ENCODE data around the gene RAI14.

Gene RAI14

GRCh38 chr5:34688015-34688810 lies 32.1 kb downstream of the RAI14 start:
- peaks cover 11% of the 10 kb centered on the region for H3K36me3 ChIP-seq (ENCODE audit: insufficient read depth, low read length)
- H3K79me2 ChIP-seq (ENCODE audit: control insufficient read depth, insufficient read depth, low read length, unreplicated experiment), result peaks cover 82% of the 10 kb centered on the region
- H3K4me3 ChIP-seq (ENCODE audit: low read depth, low read length), result no peak overlapping the region
- no peak overlapping the region for H2AFZ ChIP-seq (ENCODE audit: low read length, unreplicated experiment)
- H3K27ac ChIP-seq (ENCODE audit: low read depth, low read length), result peak overlapping the region; percentile 92
- no peaks in the 10 kb centered on the region for H3K27me3 ChIP-seq (ENCODE audit: insufficient read depth, low read length)
- peaks cover 55% of the 10 kb centered on the region for H3K4me1 ChIP-seq (ENCODE audit: control insufficient read depth, insufficient read depth, low read length, unreplicated experiment)

- H2AFZ ChIP-seq (ENCODE audit: low read length, unreplicated experiment), result no peak overlapping the region
- peaks cover 83% of the 10 kb centered on the region for H3K79me2 ChIP-seq (ENCODE audit: control insufficient read depth, insufficient read depth, low read length, unreplicated experiment)
- H3K36me3 ChIP-seq (ENCODE audit: insufficient read depth, low read length), result peaks cover 16% of the 10 kb centered on the region
- no peaks in the 10 kb centered on the region for H3K27me3 ChIP-seq (ENCODE audit: insufficient read depth, low read length)
- no peak overlapping the region for H3K4me3 ChIP-seq (ENCODE audit: low read depth, low read length)
- peaks cover 57% of the 10 kb centered on the region for H3K4me1 ChIP-seq (ENCODE audit: control insufficient read depth, insufficient read depth, low read length, unreplicated experiment)
- H3K27ac ChIP-seq (ENCODE audit: low read depth, low read length), result no peak overlapping the region
Observed at GRCh38 chr5:34690301-34690700, 34.2 kb downstream of the RAI14 start.

GRCh38 chr5:34690898-34691297 lies 34.8 kb downstream of the RAI14 start:
- Histone ChIP-seq H3K36me3 (ENCODE audit: insufficient read depth, low read length) (peaks cover 16% of the 10 kb centered on the region), H3K79me2 (ENCODE audit: control insufficient read depth, insufficient read depth, low read length, unreplicated experiment) (peaks cover 84% of the 10 kb centered on the region), H3K4me1 (ENCODE audit: control insufficient read depth, insufficient read depth, low read length, unreplicated experiment) (peaks cover 54% of the 10 kb centered on the region)

GRCh38 chr5:34691326-34691725 lies 35.2 kb downstream of the RAI14 start:
- Histone ChIP-seq H3K36me3 (ENCODE audit: insufficient read depth, low read length) (peaks cover 16% of the 10 kb centered on the region), H3K4me3 (ENCODE audit: low read depth, low read length) (no peak overlapping the region), H2AFZ (ENCODE audit: low read length, unreplicated experiment) (no peak overlapping the region), H3K4me1 (ENCODE audit: control insufficient read depth, insufficient read depth, low read length, unreplicated experiment) (peaks cover 49% of the 10 kb centered on the region), H3K79me2 (ENCODE audit: control insufficient read depth, insufficient read depth, low read length, unreplicated experiment) (peaks cover 82% of the 10 kb centered on the region), H3K27ac (ENCODE audit: low read depth, low read length) (peak overlapping the region; percentile 10; the same call in 1 of the 2 replicates), H3K27me3 (ENCODE audit: insufficient read depth, low read length) (no peaks in the 10 kb centered on the region)

More at GRCh38 chr5:34690898-34691297, 34.8 kb downstream of the RAI14 start:
- Histone ChIP-seq H2AFZ (ENCODE audit: low read length, unreplicated experiment) (no peak overlapping the region), H3K27me3 (ENCODE audit: insufficient read depth, low read length) (no peaks in the 10 kb centered on the region), H3K4me3 (ENCODE audit: low read depth, low read length) (no peak overlapping the region), H3K27ac (ENCODE audit: low read depth, low read length) (peak overlapping the region; percentile 2; the same call in 1 of the 2 replicates)

GRCh38 chr5:34692786-34693185 lies 36.7 kb downstream of the RAI14 start:
- H3K27me3 ChIP-seq (ENCODE audit: insufficient read depth, low read length), result no peaks in the 10 kb centered on the region
- peaks cover 83% of the 10 kb centered on the region for H3K79me2 ChIP-seq (ENCODE audit: control insufficient read depth, insufficient read depth, low read length, unreplicated experiment)
- H3K4me1 ChIP-seq (ENCODE audit: control insufficient read depth, insufficient read depth, low read length, unreplicated experiment), result peaks cover 36% of the 10 kb centered on the region
- peaks cover 20% of the 10 kb centered on the region for H3K36me3 ChIP-seq (ENCODE audit: insufficient read depth, low read length)
- no peak overlapping the region for H3K4me3 ChIP-seq (ENCODE audit: low read depth, low read length)
- H3K27ac ChIP-seq (ENCODE audit: low read depth, low read length), result no peak overlapping the region
- no peak overlapping the region for H2AFZ ChIP-seq (ENCODE audit: low read length, unreplicated experiment)

- H3K4me1 ChIP-seq (ENCODE audit: control insufficient read depth, insufficient read depth, low read length, unreplicated experiment), result peaks cover 32% of the 10 kb centered on the region
- no peak overlapping the region for H2AFZ ChIP-seq (ENCODE audit: low read length, unreplicated experiment)
- H3K36me3 ChIP-seq (ENCODE audit: insufficient read depth, low read length), result peaks cover 15% of the 10 kb centered on the region; the same call in 1 of the 2 replicates
- peak overlapping the region; percentile 29 for H3K4me3 ChIP-seq (ENCODE audit: low read depth, low read length)
- peak overlapping the region; percentile 55 for H3K27ac ChIP-seq (ENCODE audit: low read depth, low read length)
- H3K79me2 ChIP-seq (ENCODE audit: control insufficient read depth, insufficient read depth, low read length, unreplicated experiment), result peaks cover 81% of the 10 kb centered on the region
- H3K27me3 ChIP-seq (ENCODE audit: insufficient read depth, low read length), result no peaks in the 10 kb centered on the region
Observed at GRCh38 chr5:34694012-34694411, 37.9 kb downstream of the RAI14 start.

GRCh38 chr5:34694685-34695084 lies 38.6 kb downstream of the RAI14 start:
- peak overlapping the region; percentile 29; the same call in 1 of the 2 replicates for H3K4me3 ChIP-seq (ENCODE audit: low read depth, low read length)
- peak overlapping the region; percentile 55 for H3K27ac ChIP-seq (ENCODE audit: low read depth, low read length)
- H2AFZ ChIP-seq (ENCODE audit: low read length, unreplicated experiment), result no peak overlapping the region
- H3K36me3 ChIP-seq (ENCODE audit: insufficient read depth, low read length), result peaks cover 14% of the 10 kb centered on the region; the same call in 1 of the 2 replicates
- H3K4me1 ChIP-seq (ENCODE audit: control insufficient read depth, insufficient read depth, low read length, unreplicated experiment), result peaks cover 32% of the 10 kb centered on the region
- H3K79me2 ChIP-seq (ENCODE audit: control insufficient read depth, insufficient read depth, low read length, unreplicated experiment), result peaks cover 83% of the 10 kb centered on the region
- H3K27me3 ChIP-seq (ENCODE audit: insufficient read depth, low read length), result no peaks in the 10 kb centered on the region

GRCh38 chr5:34695275-34696027 lies 39.3 kb downstream of the RAI14 start:
- Histone ChIP-seq H2AFZ (ENCODE audit: low read length, unreplicated experiment) (no peak overlapping the region), H3K4me1 (ENCODE audit: control insufficient read depth, insufficient read depth, low read length, unreplicated experiment) (peaks cover 32% of the 10 kb centered on the region), H3K79me2 (ENCODE audit: control insufficient read depth, insufficient read depth, low read length, unreplicated experiment) (peaks cover 83% of the 10 kb centered on the region), H3K27me3 (ENCODE audit: insufficient read depth, low read length) (no peaks in the 10 kb centered on the region), H3K27ac (ENCODE audit: low read depth, low read length) (peak overlapping the region; percentile 55), H3K36me3 (ENCODE audit: insufficient read depth, low read length) (peaks cover 14% of the 10 kb centered on the region; the same call in 1 of the 2 replicates), H3K4me3 (ENCODE audit: low read depth, low read length) (peak overlapping the region; percentile 19)

GRCh38 chr5:34697308-34698108 lies 41.4 kb downstream of the RAI14 start:
- Histone ChIP-seq H3K4me3 (ENCODE audit: low read depth, low read length) (no peak overlapping the region), H2AFZ (ENCODE audit: low read length, unreplicated experiment) (no peak overlapping the region), H3K27me3 (ENCODE audit: insufficient read depth, low read length) (no peaks in the 10 kb centered on the region), H3K79me2 (ENCODE audit: control insufficient read depth, insufficient read depth, low read length, unreplicated experiment) (peaks cover 78% of the 10 kb centered on the region), H3K36me3 (ENCODE audit: insufficient read depth, low read length) (peaks cover 14% of the 10 kb centered on the region; the same call in 1 of the 2 replicates), H3K27ac (ENCODE audit: low read depth, low read length) (no peak overlapping the region), H3K4me1 (ENCODE audit: control insufficient read depth, insufficient read depth, low read length, unreplicated experiment) (peaks cover 40% of the 10 kb centered on the region)

GRCh38 chr5:34698109-34698419 lies 41.9 kb downstream of the RAI14 start:
- Histone ChIP-seq H3K27me3 (ENCODE audit: insufficient read depth, low read length) (no peaks in the 10 kb centered on the region), H3K79me2 (ENCODE audit: control insufficient read depth, insufficient read depth, low read length, unreplicated experiment) (peaks cover 73% of the 10 kb centered on the region), H3K4me3 (ENCODE audit: low read depth, low read length) (no peak overlapping the region), H3K4me1 (ENCODE audit: control insufficient read depth, insufficient read depth, low read length, unreplicated experiment) (peaks cover 39% of the 10 kb centered on the region), H3K27ac (ENCODE audit: low read depth, low read length) (no peak overlapping the region), H2AFZ (ENCODE audit: low read length, unreplicated experiment) (no peak overlapping the region), H3K36me3 (ENCODE audit: insufficient read depth, low read length) (peaks cover 13% of the 10 kb centered on the region; the same call in 1 of the 2 replicates)

All from ACC112 (cell line).